Heart left ventricle (tissue), 13 donors: ENCODE results near the gene SCARB1.
"Not testable (repeated sequence)": the region's sequence is repeated elsewhere in the genome, so short reads cannot be mapped to it uniquely, and the experiment has no call there.

Source experiments
- CTCF ChIP-seq, 12 donors: fragments of 200-600 bp; sonication (generic) in 4 of 12; IDR thresholded peaks; one replicate each; pipeline versions ENCODE4 v1.5.0 to v1.8.0; 2018 to 2022; ENCODE audit warnings: antibody characterized with exemption in 12 of 12, mild to moderate bottlenecking in 5 of 12
- POLR2A ChIP-seq, 2 donors: fragments of 450-650 bp; IDR thresholded peaks; one replicate each; pipeline ENCODE4 v1.6.1; 2017; ENCODE audit warnings: antibody characterized with exemption in 2 of 2, mild to moderate bottlenecking in 2 of 2, moderate library complexity in 2 of 2
- donor health status: ischemic (EF 13 %, LVEDD 7.1; RV severe dilation, severe dysfunction).
- donor health status: DM: no; HTN: yes; CAD: no.
- donor health status: DM: no; HTN: no; CAD: no.
- donor health status: ischemic (EF 25% LVEDD 6.9; RV normal size, moderate dysfunction).
- donor health status: ischemic (EF 25% LVEDD 5.7; RV mildly dilated, moderate dysfunction).
- donor health status: ischemic (EF 35%, LVEDD 5.7; RV mildly dilated, moderate dysfunction).
- donor health status: nonischemic (EF 11% LVEDD 7.7; RV severe dilation, severe dysfunction).
- donor health status: DM: yes; HTN: yes; CAD: no.
- donor health status: PGD.
- donor health status: ischemic (EF 29% LVEDD 5.4; RV normal size, mild dysfunction).
- donor health status: nonischemic (EF 23%, LVEDD 6.1; RV moderate dilation, normal function).

GRCh38 chr12:124911521-124911920, 47.9 kb upstream of the SCARB1 start:
- not testable (repeated sequence) for TF ChIP-seq CTCF, POLR2A (IDR thresholded peaks at IDR 0.05)
